Tibial nerve (tissue), 3 donors: Measurements from ENCODE around the gene COIL.

Experiments used
- POLR2A ChIP-seq, 2 donors: fragments of 450-650 bp; IDR thresholded peaks; one replicate each; pipeline ENCODE4 v1.6.1; 2017; ENCODE audit warnings: antibody characterized with exemption in 2 of 2, mild to moderate bottlenecking in 2 of 2, moderate library complexity in 2 of 2
- TF ChIP-seq, protein P1 (sequence below), 5 experiments: fragments of 200-600 bp in 3 of 5; fragments of 450-650 bp in 2 of 5; sonication (generic) in 3 of 5; IDR thresholded peaks; one replicate each; pipeline ENCODE4 v1.5.1; 2016 to 2019; ENCODE audit warnings: antibody characterized with exemption in 5 of 5, mild to moderate bottlenecking in 3 of 5, moderate library complexity in 2 of 5

DNA sequence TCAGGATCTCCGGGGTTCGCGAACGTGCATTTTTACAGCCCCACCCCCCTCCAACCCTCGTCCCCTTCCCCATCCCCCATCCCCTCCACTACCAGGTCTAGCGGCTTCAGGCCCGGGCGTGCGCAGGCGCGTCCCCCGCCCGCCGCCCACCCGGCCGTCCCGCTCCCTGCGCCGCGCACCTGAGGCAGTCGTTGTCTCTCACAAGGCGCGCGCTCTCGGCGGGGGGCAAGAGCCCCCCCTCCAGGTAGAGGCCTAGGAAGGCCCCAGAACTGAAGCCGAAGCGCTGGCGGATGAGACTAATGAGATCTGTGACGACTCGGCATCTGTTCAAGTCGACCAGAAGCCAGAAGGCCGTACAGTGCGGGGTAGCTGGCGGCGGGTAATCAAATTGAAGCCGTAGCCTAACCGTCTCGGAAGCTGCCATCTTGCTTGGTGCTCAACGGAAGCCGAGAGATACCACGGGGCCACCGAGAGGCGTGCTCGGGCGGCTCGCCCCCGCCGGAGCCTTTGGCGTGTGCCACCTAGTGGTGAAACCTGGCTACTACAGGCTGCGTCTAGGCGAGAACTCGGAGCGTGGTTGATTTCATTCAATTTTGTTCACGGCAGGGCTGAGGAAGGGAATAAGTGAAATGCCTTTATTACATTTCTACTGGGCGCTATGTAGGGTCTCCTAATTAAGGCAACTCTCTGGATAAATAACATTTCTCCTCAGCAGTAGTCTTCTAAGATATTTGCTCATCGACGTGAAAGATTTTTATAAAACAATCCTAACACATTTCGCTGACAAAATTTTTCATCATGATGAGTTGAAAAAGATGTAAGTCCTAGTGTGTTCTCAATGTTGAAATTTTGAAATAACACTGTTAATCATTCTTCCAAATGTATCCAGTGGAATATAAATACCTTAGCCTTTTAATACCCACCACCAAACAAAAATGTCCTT, at the start of gene COIL:
- TF ChIP-seq, protein P1, sequence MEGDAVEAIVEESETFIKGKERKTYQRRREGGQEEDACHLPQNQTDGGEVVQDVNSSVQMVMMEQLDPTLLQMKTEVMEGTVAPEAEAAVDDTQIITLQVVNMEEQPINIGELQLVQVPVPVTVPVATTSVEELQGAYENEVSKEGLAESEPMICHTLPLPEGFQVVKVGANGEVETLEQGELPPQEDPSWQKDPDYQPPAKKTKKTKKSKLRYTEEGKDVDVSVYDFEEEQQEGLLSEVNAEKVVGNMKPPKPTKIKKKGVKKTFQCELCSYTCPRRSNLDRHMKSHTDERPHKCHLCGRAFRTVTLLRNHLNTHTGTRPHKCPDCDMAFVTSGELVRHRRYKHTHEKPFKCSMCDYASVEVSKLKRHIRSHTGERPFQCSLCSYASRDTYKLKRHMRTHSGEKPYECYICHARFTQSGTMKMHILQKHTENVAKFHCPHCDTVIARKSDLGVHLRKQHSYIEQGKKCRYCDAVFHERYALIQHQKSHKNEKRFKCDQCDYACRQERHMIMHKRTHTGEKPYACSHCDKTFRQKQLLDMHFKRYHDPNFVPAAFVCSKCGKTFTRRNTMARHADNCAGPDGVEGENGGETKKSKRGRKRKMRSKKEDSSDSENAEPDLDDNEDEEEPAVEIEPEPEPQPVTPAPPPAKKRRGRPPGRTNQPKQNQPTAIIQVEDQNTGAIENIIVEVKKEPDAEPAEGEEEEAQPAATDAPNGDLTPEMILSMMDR (IDR thresholded peaks at IDR 0.05): peak; percentile 96 to 100 (median 99)
- no peak for TF ChIP-seq POLR2A (IDR thresholded peaks at IDR 0.05)
